ENCODE results near the gene TBR1.

TBR1 gene

GRCh38 chr2:161415034-161415986 is 787 bp upstream of the TBR1 start:
- DNase-seq = no peak

GRCh38 chr2:161416708-161417437 is 776 bp downstream of the TBR1 start:
- DNase-seq = no peak

- DNase-seq = no peak
These were observed 1.6 kb downstream of the TBR1 start for GRCh38 chr2:161417438-161418274.

GRCh38 chr2:161418275-161418714 is 2.2 kb downstream of the TBR1 start:
- DNase-seq = no peak

GRCh38 chr2:161418715-161419637 is 2.9 kb downstream of the TBR1 start:
- DNase-seq = no peak

- DNase-seq = no peak
These were observed 3.6 kb downstream of the TBR1 start for GRCh38 chr2:161419638-161420190.

- DNase-seq = no peak
These were observed 4.4 kb downstream of the TBR1 start for GRCh38 chr2:161420406-161421074.

- DNase-seq = no peak
These were observed 5.6 kb downstream of the TBR1 start for GRCh38 chr2:161421686-161422085.

- DNase-seq = no peak
These were observed 6.8 kb downstream of the TBR1 start for GRCh38 chr2:161422816-161423403.

- DNase-seq = no peak
These were observed 7.6 kb downstream of the TBR1 start for GRCh38 chr2:161423421-161424393.

- no peak for DNase-seq
These were observed 8.3 kb downstream of the TBR1 start for GRCh38 chr2:161424394-161424769.

- no peak for DNase-seq
These were observed 9.0 kb downstream of the TBR1 start for GRCh38 chr2:161424891-161425727.

- DNase-seq = no peak
These were observed 9.8 kb downstream of the TBR1 start for GRCh38 chr2:161425728-161426454.

GRCh38 chr2:161426455-161426921 is 10.4 kb downstream of the TBR1 start:
- no peak for DNase-seq

GRCh38 chr2:161426922-161427663 is 11.0 kb downstream of the TBR1 start:
- DNase-seq = no peak

GRCh38 chr2:161427664-161428587 is 11.8 kb downstream of the TBR1 start:
- no peak for DNase-seq

All from activated gamma-delta T cell treated with Interleukin-2 at 50 U/mL for 16 hours (primary cell).